GM18520 (cell line): ENCODE results near the gene LDLRAD2.

ENCODE experiments used
- ATAC-seq: cut with Tn5 transposase; IDR thresholded peaks from one replicate; pipeline ENCODE4 v1.9.1; 2021; ENCODE audit not compliant: unreplicated experiment

LDLRAD2 gene

DNA sequence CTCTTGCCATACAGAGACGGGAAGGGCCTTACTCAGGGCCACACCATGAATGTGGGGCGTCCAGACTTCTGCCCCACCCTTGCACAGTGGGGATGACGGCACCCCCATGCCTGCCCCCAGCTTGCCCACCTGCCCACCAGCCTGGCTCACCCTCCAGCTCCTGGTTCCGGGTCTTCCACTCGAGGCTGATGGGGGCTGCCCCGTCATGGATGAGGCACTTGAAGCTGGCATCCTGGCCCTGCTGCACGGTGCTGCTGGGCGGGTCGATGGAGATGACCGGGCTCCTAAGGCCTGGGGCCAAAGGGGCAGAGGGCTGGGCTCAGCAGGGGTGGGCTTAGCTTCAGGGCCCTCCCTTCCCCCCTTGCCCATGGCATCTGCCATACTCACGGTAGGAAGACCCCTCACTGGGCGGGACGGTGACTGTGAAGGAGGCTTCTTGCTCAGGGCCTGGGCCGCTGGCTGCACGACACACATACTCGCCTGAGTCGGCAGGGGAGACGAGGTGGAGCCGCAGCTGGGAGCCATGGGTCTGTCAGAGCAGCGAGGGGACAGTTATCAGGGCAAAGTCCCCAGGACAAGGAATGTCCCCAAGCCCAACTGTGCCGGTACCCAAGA, 29.9 kb downstream of the LDLRAD2 start:
- no peak for ATAC-seq

DNA sequence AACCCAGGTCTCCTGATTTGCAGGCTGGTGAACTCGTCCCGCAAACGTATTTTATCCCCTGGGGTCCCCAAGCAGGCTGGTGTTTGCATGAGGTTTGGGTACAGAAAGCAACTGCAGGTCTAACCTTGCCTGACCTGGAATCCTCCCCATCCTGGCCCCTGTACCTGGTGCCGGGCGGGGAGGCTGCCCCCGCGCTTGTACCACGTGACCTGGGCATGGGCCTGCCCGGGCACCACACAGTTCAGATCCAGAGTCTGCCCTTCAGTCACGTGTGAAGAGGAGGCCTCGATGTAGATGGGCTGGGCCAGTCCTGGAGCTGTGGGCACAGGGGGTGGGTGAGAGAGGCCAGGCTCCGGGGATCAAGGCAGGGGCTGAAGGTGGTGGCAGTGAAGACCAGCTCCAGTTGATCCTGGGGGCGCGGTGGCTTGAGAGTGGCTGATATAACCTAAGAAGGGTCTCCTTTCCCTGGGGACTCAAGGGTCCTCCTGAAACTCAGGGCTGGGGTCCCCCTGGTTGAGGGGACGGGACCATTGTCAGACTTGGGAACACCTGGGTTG, 30.6 kb downstream of the LDLRAD2 start:
- ATAC-seq: no peak

DNA sequence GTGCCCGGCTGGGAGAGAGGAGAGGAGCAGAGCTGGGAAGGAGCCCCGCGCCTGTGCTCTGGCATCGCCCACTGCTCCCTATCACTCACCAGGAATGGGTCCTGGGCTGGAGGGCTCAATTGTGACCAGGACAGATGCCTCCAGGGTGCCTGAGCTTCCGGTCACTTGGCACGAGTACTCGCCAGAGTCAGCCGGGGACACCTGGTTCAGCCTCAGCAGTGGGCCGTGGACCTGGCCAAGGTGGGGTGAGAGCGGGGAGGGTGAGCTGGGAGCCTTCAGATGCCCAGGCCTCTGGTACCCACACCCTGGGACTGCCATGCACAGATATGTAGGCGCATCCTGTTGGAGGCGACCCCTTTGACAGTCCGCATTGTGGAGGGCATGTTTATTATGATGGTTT, 31.1 kb downstream of the LDLRAD2 start:
- ATAC-seq: no peak

GRCh38 chr1:21843996-21844395, 31.9 kb downstream of the LDLRAD2 start:
- ATAC-seq: no peak

DNA sequence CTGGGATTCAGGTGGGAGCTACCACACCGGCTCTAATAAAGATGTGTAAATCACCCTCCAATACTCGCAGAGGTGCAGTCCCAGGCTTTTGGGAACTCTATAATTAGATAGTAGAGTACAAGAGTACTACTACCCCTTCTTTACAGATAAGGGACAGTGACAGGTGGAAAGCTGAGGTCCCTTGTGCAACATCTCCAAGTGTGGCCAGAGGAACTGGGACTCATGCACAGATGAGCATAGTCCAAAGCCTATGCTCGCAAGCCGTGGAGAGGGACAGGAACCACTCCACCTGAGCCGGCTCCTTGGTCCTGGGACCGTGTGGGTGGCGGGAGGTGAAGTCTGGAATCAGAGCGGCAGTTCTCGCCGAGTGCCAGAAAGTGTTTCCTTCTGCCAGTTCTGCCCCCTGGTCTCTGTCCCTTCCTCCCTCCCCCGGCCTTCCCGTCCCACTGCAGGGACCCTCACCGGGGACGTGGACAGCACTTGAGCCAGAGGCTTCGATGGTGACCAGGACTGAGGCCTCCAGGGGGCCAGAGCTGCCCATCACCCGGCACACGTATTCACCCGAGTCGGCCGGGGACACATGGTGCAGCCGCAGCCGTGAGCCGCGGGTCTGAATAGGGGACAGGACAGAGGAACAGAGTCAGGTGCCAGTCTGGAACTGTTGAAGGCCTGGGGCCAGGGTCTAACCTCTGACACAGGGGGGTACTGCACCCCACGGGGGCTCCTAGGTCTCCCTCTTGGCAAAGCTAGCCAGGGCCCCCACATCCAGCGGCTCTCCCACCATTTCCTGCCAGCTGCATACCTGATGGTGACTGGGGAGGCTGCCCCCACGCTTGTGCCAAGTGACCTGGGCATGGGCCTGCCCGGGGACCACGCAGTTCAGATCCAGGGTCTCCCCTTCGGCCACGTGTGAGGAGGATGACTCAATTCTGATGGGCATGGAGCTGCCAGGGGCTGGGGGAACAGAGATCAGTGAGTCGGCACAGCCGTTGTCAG, 33.9 kb downstream of the LDLRAD2 start:
- no peak for ATAC-seq

DNA sequence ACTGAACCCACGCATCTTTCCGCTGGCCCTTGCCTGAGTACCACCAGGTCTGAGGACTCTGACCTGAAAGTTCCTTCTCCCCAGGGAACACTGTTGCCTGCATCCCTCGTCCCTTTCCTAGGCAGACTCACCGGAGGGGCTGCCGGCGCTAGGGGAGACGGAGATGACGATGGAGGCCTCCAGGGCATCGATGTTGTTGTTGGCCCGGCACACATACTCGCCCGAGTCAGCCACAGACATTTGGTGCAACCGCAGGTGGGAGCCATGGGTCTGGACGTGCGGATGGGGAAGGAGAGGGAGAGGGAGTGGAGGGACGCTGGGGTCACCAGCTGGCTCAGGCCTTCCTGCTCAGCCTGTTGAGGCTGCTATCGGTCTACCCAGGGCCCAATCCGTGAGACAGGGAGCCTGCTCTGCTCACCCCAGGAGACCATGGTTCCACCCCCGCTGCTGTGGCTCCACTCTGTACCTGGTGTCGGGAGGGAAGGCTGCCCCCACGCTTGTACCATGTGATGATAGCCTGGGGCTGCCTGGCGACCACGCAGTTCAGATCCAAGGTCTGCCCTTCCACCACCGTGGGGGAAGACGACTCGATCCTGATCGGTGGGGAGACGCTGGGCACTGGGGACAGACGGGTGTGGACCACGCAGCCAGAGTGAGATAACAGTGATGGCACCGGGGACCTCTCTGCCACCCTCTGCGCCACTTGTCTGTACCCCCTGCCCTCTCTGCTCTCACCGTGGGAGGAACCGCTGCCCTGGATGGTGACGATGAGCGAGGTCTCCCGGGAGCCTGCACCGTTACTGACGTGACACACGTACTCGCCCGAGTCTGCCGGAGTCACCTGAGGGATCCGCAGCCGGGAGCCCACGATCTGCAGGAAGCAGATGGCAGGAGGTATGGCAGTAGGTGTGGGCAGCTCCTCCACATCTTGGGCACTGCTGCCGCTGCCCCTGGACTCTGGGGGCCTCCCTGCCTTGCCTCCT, 35.4 kb downstream of the LDLRAD2 start:
- ATAC-seq: no peak

- ATAC-seq: no peak
These were observed 36.6 kb downstream of the LDLRAD2 start for GRCh38 chr1:21848524-21849174.

DNA sequence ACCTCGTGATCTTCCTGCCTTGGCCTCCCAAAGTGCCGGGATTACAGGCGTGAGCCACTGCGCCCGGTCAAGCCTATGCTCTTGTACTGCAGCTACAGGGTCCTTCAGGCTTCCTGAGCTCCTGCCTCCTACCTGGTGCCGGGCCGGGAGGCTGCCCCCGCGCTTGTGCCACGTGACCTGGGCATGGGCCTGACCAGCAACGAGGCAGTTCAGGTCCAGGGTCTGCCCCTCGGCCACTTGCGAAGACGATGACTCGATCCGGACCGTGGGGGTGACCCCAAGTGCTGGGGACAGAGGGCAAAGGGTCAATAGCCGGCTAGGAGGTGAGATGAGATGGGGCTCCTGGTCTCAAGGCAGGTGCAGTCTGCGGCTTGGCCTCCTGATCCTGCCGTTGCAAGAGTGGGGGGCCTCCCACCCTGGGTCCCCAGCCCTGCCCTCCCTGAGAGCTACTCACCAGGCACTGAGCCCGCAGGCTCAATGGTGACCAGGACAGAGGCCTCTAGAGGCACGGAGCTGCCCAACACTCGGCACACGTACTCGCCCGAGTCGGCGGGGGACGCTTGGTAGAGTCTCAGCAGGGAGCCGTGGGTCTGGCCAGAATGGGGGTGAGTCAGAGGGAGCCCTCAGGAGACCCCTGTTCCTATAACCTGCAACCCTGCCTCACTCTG, 38.0 kb downstream of the LDLRAD2 start:
- no peak for ATAC-seq

GRCh38 chr1:21851430-21852250, 39.6 kb downstream of the LDLRAD2 start:
- ATAC-seq: no peak

DNA sequence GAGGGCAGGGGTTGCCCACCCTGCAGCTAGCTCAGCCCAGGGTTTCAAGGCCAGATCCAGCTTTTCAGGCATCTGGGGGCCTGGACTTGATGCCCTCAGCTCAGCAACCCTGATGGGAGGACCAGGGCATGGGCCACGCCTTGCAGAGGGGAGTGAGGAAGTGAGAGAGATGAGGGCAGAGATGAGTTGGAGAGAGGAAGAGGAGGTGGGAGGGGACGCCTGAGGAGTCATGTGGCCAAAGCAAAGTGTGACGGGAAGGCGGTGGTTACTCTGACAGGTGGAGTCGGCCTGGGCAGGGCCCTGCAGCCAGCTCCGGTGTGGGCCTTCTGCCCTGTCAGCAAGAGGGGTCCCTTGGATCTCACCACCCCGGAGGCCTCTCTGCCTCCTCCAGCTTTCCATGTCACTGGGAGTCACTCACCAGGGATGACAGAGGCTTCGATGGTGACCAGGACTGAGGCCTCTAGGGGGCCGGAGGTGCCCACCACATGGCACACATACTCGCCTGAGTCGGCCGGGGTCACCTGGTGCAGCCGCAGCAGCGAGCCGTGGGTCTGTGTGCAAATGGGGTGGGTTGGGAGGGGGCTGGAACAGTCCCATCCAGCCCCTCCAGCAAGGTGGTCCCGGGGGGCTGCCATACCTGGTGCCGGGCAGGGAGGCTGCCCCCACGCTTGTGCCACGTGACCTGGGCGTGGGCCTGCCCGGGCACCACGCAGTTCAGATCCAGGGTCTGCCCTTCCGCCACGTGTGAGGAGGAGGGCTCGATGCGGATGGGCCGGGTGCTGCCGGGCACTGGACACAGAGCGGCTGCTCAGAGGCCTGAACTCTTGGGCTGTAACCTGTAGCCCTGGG, 40.4 kb downstream of the LDLRAD2 start:
- no peak for ATAC-seq

GRCh38 chr1:21853131-21853427, 41.0 kb downstream of the LDLRAD2 start:
- ATAC-seq: no peak

DNA sequence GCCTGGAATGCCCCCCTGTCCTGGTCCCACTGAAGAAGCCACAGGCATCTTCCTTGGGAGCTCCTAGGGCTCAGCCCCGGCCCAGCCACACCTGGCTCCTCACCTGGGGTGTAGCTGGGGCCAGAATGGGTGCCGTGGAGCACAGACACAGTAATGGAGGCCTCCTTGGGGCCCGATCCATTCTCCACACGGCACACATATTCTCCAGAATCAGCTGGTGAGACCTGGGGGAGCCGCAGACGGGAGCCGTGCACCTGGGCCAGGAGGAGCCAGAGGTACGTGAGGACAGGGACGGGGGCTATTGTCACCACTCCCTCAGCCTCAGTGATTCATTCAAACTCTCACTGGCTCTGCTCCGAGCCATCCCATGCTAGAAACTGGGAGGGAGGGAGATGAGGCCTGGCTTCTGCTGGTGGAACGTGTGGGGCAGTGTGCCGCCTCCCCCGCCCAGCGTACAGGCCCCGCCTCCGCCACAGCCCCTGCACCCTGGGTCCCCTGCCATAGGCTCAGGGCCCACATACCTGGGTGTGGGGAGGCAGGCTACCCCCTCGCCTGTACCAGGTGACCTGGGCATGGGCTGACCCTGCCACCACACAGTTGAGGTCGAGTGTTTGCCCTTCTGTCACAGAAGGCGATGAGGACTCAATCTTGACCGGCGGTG, 42.2 kb downstream of the LDLRAD2 start:
- no peak for ATAC-seq

DNA sequence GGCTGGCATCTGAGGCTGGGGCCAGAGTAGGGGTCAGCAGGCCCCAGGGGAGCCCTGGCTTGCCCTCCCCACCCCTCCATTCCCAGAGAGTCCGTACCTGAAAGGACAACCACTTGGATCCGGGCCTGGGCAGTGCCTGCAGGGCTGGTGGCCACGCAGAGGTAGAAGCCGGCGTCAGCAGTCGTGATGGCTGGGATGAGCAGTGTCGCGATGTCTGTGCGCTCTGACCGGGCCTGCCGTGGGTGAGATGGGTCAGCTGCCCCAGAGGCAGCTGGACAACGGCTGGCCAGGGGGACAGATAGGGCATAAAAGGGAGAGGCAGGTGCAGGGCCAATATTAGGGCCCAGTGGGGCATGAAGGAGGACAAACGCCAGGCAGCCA, 42.7 kb downstream of the LDLRAD2 start:
- ATAC-seq: no peak

DNA sequence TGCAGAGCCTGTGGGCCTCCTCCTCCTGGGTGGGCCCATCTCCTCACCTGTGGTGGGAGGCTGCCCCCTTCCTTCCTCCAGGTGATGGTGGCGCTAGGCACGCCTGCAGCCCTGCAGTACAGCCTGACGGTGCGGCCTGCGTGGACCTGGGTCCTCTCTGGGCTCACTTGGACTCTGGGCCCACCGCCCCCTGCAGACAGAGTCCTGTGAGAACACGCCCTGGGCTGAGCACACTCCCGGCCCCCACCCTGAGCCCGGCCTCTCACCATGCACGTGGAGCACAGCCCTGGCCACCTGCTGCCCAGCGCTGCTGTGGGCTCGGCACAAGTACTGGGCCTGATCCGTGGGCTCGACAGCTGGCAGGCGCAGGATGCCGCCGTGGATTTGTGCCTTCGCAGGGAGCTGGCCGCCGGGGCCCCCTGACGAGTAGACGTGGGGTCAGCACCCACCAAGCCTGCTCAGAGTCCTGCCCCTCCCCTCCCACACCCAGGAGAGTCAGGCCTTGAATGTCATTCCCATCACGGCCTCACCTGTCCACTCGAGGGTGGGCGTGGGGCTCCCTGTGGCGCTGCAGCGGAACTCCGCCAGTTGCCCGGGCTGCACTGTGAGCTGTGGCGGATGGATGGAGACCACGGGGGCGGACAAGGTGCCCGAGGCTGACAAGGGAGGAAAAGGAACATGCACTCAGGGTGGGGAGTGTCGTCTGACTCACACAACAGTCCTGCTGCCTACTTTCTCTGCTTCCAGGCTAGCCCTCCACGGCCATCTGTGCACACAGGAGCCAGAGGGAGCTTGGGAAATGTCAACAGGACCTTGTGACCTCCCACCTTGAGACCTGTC, 43.4 kb downstream of the LDLRAD2 start:
- no peak for ATAC-seq

- no peak for ATAC-seq
These were observed 45.2 kb downstream of the LDLRAD2 start for GRCh38 chr1:21857142-21857839.
